Measurements from ENCODE around the gene G2E3. TPM values are rescaled to one million over a fixed set of nuclear protein-coding genes. Genes with fewer than 3 reads are reported as not detected.

The G2E3 gene
- total RNA-seq, 1 donor from 2014 or later, result 7.6 TPM

- intact Hi-C loops (cut with micrococcal nuclease), result no loop called here
- no peak overlapping the region for H3K27ac ChIP-seq (replicated peaks)
- DNase-seq, result no peak
- TF ChIP-seq CTCF (IDR thresholded peaks at IDR 0.05; ENCODE audit: borderline replicate concordance), result no peak
- peaks cover 31% of the 10 kb centered on the region for H3K4me1 ChIP-seq
- H3K27me3 ChIP-seq (ENCODE audit: low read depth), result no peaks in the 10 kb centered on the region
- H3K9me3 ChIP-seq (replicated peaks), result no peaks in the 10 kb centered on the region
- no peak overlapping the region for H3K4me3 ChIP-seq
- no peaks in the 10 kb centered on the region for H3K36me3 ChIP-seq
These were observed 1.6 kb downstream of the G2E3 start for GRCh38 chr14:30560581-30560980.

GRCh38 chr14:30564235-30564867 lies 5.4 kb downstream of the G2E3 start:
- intact Hi-C loops (cut with micrococcal nuclease), result no loop called here
- no peak for DNase-seq
- Histone ChIP-seq H3K4me3 (no peak overlapping the region), H3K9me3 (replicated peaks) (no peaks in the 10 kb centered on the region), H3K36me3 (no peaks in the 10 kb centered on the region), H3K27me3 (ENCODE audit: low read depth) (no peaks in the 10 kb centered on the region), H3K27ac (replicated peaks) (no peak overlapping the region), H3K4me1 (peaks cover 21% of the 10 kb centered on the region)
- TF ChIP-seq CTCF (IDR thresholded peaks at IDR 0.05; ENCODE audit: borderline replicate concordance), result no peak

- no peak for DNase-seq
- intact Hi-C loops (cut with micrococcal nuclease), result no loop called here
- Histone ChIP-seq H3K4me3 (no peak overlapping the region), H3K27ac (replicated peaks) (no peak overlapping the region), H3K9me3 (replicated peaks) (no peaks in the 10 kb centered on the region), H3K4me1 (peaks cover 16% of the 10 kb centered on the region), H3K36me3 (no peaks in the 10 kb centered on the region), H3K27me3 (ENCODE audit: low read depth) (no peaks in the 10 kb centered on the region)
- no peak for TF ChIP-seq CTCF (IDR thresholded peaks at IDR 0.05; ENCODE audit: borderline replicate concordance)
These were observed 5.9 kb downstream of the G2E3 start for GRCh38 chr14:30564868-30565248.

- TF ChIP-seq CTCF (IDR thresholded peaks at IDR 0.05; ENCODE audit: borderline replicate concordance), result no peak
- no peaks in the 10 kb centered on the region for H3K4me1 ChIP-seq
- H3K9me3 ChIP-seq (replicated peaks), result no peaks in the 10 kb centered on the region
- no peak for DNase-seq
- no peaks in the 10 kb centered on the region for H3K36me3 ChIP-seq
- no peak overlapping the region for H3K27ac ChIP-seq (replicated peaks)
- H3K27me3 ChIP-seq (ENCODE audit: low read depth), result no peaks in the 10 kb centered on the region
- H3K4me3 ChIP-seq, result no peak overlapping the region
- intact Hi-C loops (cut with micrococcal nuclease), result no loop called here
These were observed 10.4 kb downstream of the G2E3 start for GRCh38 chr14:30569216-30569902.

- DNase-seq, result no peak
- no peaks in the 10 kb centered on the region for H3K9me3 ChIP-seq (replicated peaks)
- no peaks in the 10 kb centered on the region for H3K36me3 ChIP-seq
- intact Hi-C loops (cut with micrococcal nuclease), result no loop called here
- no peak overlapping the region for H3K4me3 ChIP-seq
- no peak overlapping the region for H3K27ac ChIP-seq (replicated peaks)
- no peak for TF ChIP-seq CTCF (IDR thresholded peaks at IDR 0.05; ENCODE audit: borderline replicate concordance)
- no peaks in the 10 kb centered on the region for H3K4me1 ChIP-seq
- no peaks in the 10 kb centered on the region for H3K27me3 ChIP-seq (ENCODE audit: low read depth)
These were observed 10.9 kb downstream of the G2E3 start for GRCh38 chr14:30569903-30570226.

Measured in left ventricle myocardium inferior (tissue), 1 donor.